ENCODE data around the gene SCGN.

- TF ChIP-seq CTCF (optimal IDR thresholded peaks at IDR 0.05 in 1 of 3, IDR thresholded peaks at IDR 0.05 in 1 of 3, conservative IDR thresholded peaks at IDR 0.05 in 1 of 3; ENCODE audit: extremely low read depth in 1 of 3, insufficient read depth in 2 of 3, low read length in 3 of 3): no peak
- no peak for TF ChIP-seq EZH2 (IDR thresholded peaks at IDR 0.05; ENCODE audit: low read length)
Observed at GRCh38 chr6:25681848-25682247, 29.8 kb downstream of the SCGN start.
